GM23338 (cell line): Measurements from ENCODE around the gene CLEC3A. TPM values are rescaled to one million over a fixed set of nuclear protein-coding genes. Genes with fewer than 3 reads are reported as not detected.

Experiments
- ATAC-seq: fragments of 200-7000 bp; cut with Tn5 transposase; 3 replicates; pipeline ENCODE4 v1.9.1; 2020
- DNase-seq: peaks from one replicate; pipeline ENCODE4 v3.0.0-alpha.2; 2015; ENCODE audit warnings: low spot score
- H2AFZ ChIP-seq: fragments of 200-600 bp; sonication (generic); 2 replicates; pipeline ENCODE4 v1.8.0; 2016; ENCODE audit warnings: antibody characterized with exemption, mild to moderate bottlenecking, moderate library complexity
- H3F3A ChIP-seq: fragments of 200-600 bp; sonication (generic); replicated peaks from 2 replicates; pipeline ENCODE4 v1.8.0; 2017; ENCODE audit warnings: antibody characterized with exemption, mixed run types, low read depth
- H3K27ac ChIP-seq: fragments of 200-600 bp; sonication (generic); 2 replicates; pipeline ENCODE4 v1.6.1; 2016; ENCODE audit warnings: low read depth
- H3K27me3 ChIP-seq: fragments of 200-600 bp; sonication (generic); 2 replicates; pipeline ENCODE4 v1.8.0; 2016; ENCODE audit warnings: mild to moderate bottlenecking, mixed run types, moderate library complexity; ENCODE audit not compliant: insufficient read depth
- H3K36me3 ChIP-seq: fragments of 200-600 bp; sonication (generic); 2 replicates; pipeline ENCODE4 v1.8.0; 2016; ENCODE audit warnings: mild to moderate bottlenecking; ENCODE audit not compliant: insufficient read depth
- H3K4me1 ChIP-seq: fragments of 200-600 bp; sonication (generic); 2 replicates; pipeline ENCODE4 v1.8.0; 2016; ENCODE audit warnings: mild to moderate bottlenecking, moderate library complexity; ENCODE audit not compliant: insufficient read depth
- H3K4me2 ChIP-seq: fragments of 200-600 bp; sonication (generic); 2 replicates; pipeline ENCODE4 v1.7.1; 2017; ENCODE audit warnings: mixed run types
- H3K4me3 ChIP-seq: fragments of 200-600 bp; sonication (generic); 2 replicates; pipeline ENCODE4 v1.6.1; 2016; ENCODE audit warnings: mixed run types
- H3K79me2 ChIP-seq: fragments of 200-600 bp; sonication (generic); replicated peaks from 2 replicates; pipeline ENCODE4 v1.8.0; 2017; ENCODE audit warnings: mild to moderate bottlenecking; ENCODE audit not compliant: insufficient read depth
- H3K9me2 ChIP-seq: fragments of 200-600 bp; sonication (generic); 2 replicates; pipeline ENCODE4 v1.8.0; 2017; ENCODE audit not compliant: insufficient read depth
- H4K20me1 ChIP-seq: fragments of 200-600 bp; sonication (generic); replicated peaks from 2 replicates; pipeline ENCODE4 v1.8.0; 2017; ENCODE audit warnings: mild to moderate bottlenecking; ENCODE audit not compliant: insufficient read depth
- H3K27ac Mint-ChIP-seq: 2 replicates; pipeline ENCODE4 v1.8.0; 2020; ENCODE audit warnings: inconsistent platforms, mild to moderate bottlenecking, moderate library complexity, mixed read lengths
- H3K27me3 Mint-ChIP-seq: 3 replicates; pipeline ENCODE4 v1.8.0; 2022; ENCODE audit warnings: low read depth, mild to moderate bottlenecking, moderate library complexity, mixed read lengths, inconsistent platforms; ENCODE audit not compliant: insufficient read depth, poor library complexity
- H3K36me3 Mint-ChIP-seq: 3 replicates; pipeline ENCODE4 v1.8.0; 2021; ENCODE audit warnings: low read depth, mild to moderate bottlenecking, inconsistent platforms, moderate library complexity, mixed read lengths
- H3K4me1 Mint-ChIP-seq: 3 replicates; pipeline ENCODE4 v1.8.0; 2020; ENCODE audit warnings: mild to moderate bottlenecking, inconsistent platforms, mixed read lengths
- H3K4me3 Mint-ChIP-seq: 3 replicates; pipeline ENCODE4 v1.8.0; 2021; ENCODE audit warnings: moderate library complexity, mild to moderate bottlenecking, inconsistent platforms, mixed read lengths
- H3K9me3 Mint-ChIP-seq: 3 replicates; pipeline ENCODE4 v1.8.0; 2020; ENCODE audit warnings: moderate library complexity, mild to moderate bottlenecking, inconsistent platforms, mixed read lengths
- CREB1 ChIP-seq: fragments of 250-450 bp; sonication (Bioruptor Pico); IDR thresholded peaks from 2 replicates; pipeline ENCODE4 v1.5.0; 2020; ENCODE audit warnings: low read depth, mild to moderate bottlenecking, moderate library complexity
- EZH2 ChIP-seq: fragments of 200-600 bp; sonication (generic); IDR thresholded peaks from one replicate; pipeline ENCODE4 v1.8.0; 2017; ENCODE audit warnings: antibody characterized with exemption, mild to moderate bottlenecking, low read depth; ENCODE audit not compliant: unreplicated experiment
- EZH2phosphoT487 ChIP-seq: fragments of 200-600 bp; sonication (generic); IDR thresholded peaks from one replicate; pipeline ENCODE4 v1.8.1; 2018; ENCODE audit warnings: antibody characterized with exemption; ENCODE audit not compliant: unreplicated experiment
- JUNB ChIP-seq: IDR thresholded peaks from one replicate; pipeline ENCODE4 v1.6.1; 2016; ENCODE audit warnings: antibody characterized with exemption; ENCODE audit not compliant: unreplicated experiment
- NANOG ChIP-seq: IDR thresholded peaks from 2 replicates; pipeline ENCODE4 v1.6.1; 2016; ENCODE audit warnings: antibody characterized with exemption, borderline replicate concordance
- POLR2AphosphoS5 ChIP-seq: IDR thresholded peaks from 2 replicates; pipeline ENCODE4 v1.6.1; 2016; ENCODE audit warnings: antibody characterized with exemption, low read depth
- STAT1 ChIP-seq: IDR thresholded peaks from one replicate; pipeline ENCODE4 v1.6.1; 2016; ENCODE audit warnings: antibody characterized with exemption; ENCODE audit not compliant: unreplicated experiment
- ZNF114 ChIP-seq: fragments of 250-450 bp; sonication (Bioruptor Pico); IDR thresholded peaks from 2 replicates; pipeline ENCODE4 v1.5.0; 2020; ENCODE audit warnings: mild to moderate bottlenecking, moderate library complexity
- ZNF331 ChIP-seq: fragments of 250-450 bp; sonication (Bioruptor Pico); IDR thresholded peaks from 2 replicates; pipeline ENCODE4 v1.5.0; 2020; ENCODE audit warnings: low read depth, mild to moderate bottlenecking, moderate library complexity
- polyA plus RNA-seq: library from polyadenylated mRNA; unstranded; fragments of >200 nt; fragmentation: Nextera tagmentation; extraction: Ambion mirVana; gene quantifications from 2 replicates; pipeline ENCODE4 v1.2.1, GENCODE V29; 2016
- total RNA-seq: library from RNA; depleted of rRNA; stranded (reverse); fragments of >200 nt; shearing (Covaris generic); gene quantifications from 2 replicates; pipeline ENCODE4 v1.2.3, GENCODE V29; 2014
- TF ChIP-seq, protein P1 (sequence below), 2 experiments: fragments of 200-600 bp in 1 of 2; sonication (generic) in 1 of 2; conservative IDR thresholded peaks; 2 replicates each; pipeline versions ENCODE4 v1.5.1 to v1.6.1; 2016 to 2017; ENCODE audit warnings: antibody characterized with exemption in 2 of 2, low read depth in 2 of 2, mild to moderate bottlenecking in 2 of 2, moderate library complexity in 1 of 2
- TF ChIP-seq, protein P2 (sequence below): fragments of 250-450 bp; sonication (Bioruptor Pico); IDR thresholded peaks from 2 replicates; pipeline ENCODE4 v1.5.0; 2020; ENCODE audit warnings: mild to moderate bottlenecking, moderate library complexity
- TF ChIP-seq, protein P3 (sequence below): IDR thresholded peaks from 2 replicates; pipeline ENCODE4 v1.6.1; 2016; ENCODE audit warnings: antibody characterized with exemption
- TF ChIP-seq, protein P4 (sequence below): IDR thresholded peaks from one replicate; pipeline ENCODE4 v1.6.1; 2018; ENCODE audit warnings: antibody characterized with exemption; ENCODE audit not compliant: unreplicated experiment

The CLEC3A gene
- total and polyA plus RNA-seq, 2 experiments from 2014 or later = not detected

DNA sequence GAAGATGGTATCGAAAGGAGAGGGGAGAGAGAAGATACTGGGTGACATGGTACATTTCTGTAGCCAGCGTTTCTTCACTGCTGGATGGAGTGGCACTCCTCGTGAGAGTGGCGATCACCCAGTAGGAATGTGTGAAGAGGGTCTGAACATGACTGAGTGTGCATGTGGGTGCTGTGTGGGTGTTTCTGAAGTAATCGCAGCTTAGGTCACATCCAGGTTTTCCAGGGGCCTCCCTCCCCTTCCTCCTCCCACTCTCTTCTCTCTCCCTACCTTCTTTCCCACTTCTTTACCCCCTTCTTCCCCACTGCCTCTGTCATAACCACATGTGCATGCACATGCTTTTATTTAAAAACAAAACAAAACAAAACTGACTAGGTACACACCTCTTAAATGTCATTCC, 1.8 kb downstream of the CLEC3A start (continued):
- TF ChIP-seq EZH2 (no peak), POLR2AphosphoS5 (no peak), JUNB (no peak), EZH2phosphoT487 (no peak)

DNA sequence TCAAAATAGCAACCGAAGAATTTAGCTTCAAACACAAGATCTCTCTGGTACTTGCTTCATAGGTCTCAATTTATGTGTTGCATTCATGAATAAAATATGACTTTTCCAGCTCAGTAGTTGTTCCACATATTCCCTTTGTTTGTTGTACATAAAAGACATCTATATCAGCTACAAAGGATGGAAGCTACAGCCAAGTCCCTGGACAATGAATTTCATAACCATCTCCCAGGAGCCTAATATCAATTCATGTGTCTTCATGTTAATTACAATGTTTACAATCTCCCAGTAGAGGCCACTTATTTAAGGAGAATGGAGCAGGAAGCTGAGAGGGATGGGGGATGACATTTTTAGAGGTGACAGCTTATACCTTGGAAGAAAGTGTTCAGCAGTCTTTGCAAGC, 3.3 kb downstream of the CLEC3A start:
- Mint-ChIP-seq H3K27me3 (peaks cover 2% of the 10 kb centered on the region), H3K27ac (no peak overlapping the region), H3K9me3 (no peaks in the 10 kb centered on the region), H3K36me3 (no peaks in the 10 kb centered on the region), H3K4me3 (no peak overlapping the region), H3K4me1 (peaks cover 18% of the 10 kb centered on the region; the same call in 2 of the 3 replicates)
- Histone ChIP-seq H3K4me1 (peaks cover 8% of the 10 kb centered on the region), H4K20me1 (no peaks in the 10 kb centered on the region; the same call in 1 of the 2 replicates), H3F3A (no peaks in the 10 kb centered on the region), H3K36me3 (no peaks in the 10 kb centered on the region), H3K4me3 (no peak overlapping the region), H3K27me3 (no peaks in the 10 kb centered on the region), H3K4me2 (no peak overlapping the region), H3K9me2 (no peaks in the 10 kb centered on the region), H3K27ac (no peak overlapping the region), H3K79me2 (no peaks in the 10 kb centered on the region), H2AFZ (no peak overlapping the region)
- DNase-seq (no peak), ATAC-seq (no peak)
- TF ChIP-seq, protein P1, sequence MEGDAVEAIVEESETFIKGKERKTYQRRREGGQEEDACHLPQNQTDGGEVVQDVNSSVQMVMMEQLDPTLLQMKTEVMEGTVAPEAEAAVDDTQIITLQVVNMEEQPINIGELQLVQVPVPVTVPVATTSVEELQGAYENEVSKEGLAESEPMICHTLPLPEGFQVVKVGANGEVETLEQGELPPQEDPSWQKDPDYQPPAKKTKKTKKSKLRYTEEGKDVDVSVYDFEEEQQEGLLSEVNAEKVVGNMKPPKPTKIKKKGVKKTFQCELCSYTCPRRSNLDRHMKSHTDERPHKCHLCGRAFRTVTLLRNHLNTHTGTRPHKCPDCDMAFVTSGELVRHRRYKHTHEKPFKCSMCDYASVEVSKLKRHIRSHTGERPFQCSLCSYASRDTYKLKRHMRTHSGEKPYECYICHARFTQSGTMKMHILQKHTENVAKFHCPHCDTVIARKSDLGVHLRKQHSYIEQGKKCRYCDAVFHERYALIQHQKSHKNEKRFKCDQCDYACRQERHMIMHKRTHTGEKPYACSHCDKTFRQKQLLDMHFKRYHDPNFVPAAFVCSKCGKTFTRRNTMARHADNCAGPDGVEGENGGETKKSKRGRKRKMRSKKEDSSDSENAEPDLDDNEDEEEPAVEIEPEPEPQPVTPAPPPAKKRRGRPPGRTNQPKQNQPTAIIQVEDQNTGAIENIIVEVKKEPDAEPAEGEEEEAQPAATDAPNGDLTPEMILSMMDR (conservative IDR thresholded peaks at IDR 0.05; ENCODE audit: low read depth in 2 of 2) = no peak
- TF ChIP-seq ZNF331 (CRISPR knock-in tag) = no peak
- no peak for TF ChIP-seq NANOG
- TF ChIP-seq ZNF114 (CRISPR knock-in tag) = no peak
- no peak for TF ChIP-seq POLR2AphosphoS5
- TF ChIP-seq, protein P2, sequence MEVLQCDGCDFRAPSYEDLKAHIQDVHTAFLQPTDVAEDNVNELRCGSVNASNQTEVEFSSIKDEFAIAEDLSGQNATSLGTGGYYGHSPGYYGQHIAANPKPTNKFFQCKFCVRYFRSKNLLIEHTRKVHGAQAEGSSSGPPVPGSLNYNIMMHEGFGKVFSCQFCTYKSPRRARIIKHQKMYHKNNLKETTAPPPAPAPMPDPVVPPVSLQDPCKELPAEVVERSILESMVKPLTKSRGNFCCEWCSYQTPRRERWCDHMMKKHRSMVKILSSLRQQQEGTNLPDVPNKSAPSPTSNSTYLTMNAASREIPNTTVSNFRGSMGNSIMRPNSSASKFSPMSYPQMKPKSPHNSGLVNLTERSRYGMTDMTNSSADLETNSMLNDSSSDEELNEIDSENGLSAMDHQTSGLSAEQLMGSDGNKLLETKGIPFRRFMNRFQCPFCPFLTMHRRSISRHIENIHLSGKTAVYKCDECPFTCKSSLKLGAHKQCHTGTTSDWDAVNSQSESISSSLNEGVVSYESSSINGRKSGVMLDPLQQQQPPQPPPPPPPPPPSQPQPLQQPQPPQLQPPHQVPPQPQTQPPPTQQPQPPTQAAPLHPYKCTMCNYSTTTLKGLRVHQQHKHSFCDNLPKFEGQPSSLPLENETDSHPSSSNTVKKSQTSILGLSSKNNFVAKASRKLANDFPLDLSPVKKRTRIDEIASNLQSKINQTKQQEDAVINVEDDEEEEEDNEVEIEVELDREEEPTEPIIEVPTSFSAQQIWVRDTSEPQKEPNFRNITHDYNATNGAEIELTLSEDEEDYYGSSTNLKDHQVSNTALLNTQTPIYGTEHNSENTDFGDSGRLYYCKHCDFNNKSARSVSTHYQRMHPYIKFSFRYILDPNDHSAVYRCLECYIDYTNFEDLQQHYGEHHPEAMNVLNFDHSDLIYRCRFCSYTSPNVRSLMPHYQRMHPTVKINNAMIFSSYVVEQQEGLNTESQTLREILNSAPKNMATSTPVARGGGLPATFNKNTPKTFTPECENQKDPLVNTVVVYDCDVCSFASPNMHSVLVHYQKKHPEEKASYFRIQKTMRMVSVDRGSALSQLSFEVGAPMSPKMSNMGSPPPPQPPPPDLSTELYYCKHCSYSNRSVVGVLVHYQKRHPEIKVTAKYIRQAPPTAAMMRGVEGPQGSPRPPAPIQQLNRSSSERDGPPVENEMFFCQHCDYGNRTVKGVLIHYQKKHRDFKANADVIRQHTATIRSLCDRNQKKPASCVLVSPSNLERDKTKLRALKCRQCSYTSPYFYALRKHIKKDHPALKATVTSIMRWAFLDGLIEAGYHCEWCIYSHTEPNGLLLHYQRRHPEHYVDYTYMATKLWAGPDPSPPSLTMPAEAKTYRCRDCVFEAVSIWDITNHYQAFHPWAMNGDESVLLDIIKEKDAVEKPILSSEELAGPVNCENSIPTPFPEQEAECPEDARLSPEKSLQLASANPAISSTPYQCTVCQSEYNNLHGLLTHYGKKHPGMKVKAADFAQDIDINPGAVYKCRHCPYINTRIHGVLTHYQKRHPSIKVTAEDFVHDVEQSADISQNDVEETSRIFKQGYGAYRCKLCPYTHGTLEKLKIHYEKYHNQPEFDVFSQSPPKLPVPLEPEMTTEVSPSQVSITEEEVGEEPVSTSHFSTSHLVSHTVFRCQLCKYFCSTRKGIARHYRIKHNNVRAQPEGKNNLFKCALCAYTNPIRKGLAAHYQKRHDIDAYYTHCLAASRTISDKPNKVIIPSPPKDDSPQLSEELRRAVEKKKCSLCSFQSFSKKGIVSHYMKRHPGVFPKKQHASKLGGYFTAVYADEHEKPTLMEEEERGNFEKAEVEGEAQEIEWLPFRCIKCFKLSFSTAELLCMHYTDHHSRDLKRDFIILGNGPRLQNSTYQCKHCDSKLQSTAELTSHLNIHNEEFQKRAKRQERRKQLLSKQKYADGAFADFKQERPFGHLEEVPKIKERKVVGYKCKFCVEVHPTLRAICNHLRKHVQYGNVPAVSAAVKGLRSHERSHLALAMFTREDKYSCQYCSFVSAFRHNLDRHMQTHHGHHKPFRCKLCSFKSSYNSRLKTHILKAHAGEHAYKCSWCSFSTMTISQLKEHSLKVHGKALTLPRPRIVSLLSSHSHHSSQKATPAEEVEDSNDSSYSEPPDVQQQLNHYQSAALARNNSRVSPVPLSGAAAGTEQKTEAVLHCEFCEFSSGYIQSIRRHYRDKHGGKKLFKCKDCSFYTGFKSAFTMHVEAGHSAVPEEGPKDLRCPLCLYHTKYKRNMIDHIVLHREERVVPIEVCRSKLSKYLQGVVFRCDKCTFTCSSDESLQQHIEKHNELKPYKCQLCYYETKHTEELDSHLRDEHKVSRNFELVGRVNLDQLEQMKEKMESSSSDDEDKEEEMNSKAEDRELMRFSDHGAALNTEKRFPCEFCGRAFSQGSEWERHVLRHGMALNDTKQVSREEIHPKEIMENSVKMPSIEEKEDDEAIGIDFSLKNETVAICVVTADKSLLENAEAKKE = no peak
- no peak for TF ChIP-seq STAT1
- TF ChIP-seq, protein P3, sequence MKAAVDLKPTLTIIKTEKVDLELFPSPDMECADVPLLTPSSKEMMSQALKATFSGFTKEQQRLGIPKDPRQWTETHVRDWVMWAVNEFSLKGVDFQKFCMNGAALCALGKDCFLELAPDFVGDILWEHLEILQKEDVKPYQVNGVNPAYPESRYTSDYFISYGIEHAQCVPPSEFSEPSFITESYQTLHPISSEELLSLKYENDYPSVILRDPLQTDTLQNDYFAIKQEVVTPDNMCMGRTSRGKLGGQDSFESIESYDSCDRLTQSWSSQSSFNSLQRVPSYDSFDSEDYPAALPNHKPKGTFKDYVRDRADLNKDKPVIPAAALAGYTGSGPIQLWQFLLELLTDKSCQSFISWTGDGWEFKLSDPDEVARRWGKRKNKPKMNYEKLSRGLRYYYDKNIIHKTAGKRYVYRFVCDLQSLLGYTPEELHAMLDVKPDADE = no peak
- TF ChIP-seq, protein P4, sequence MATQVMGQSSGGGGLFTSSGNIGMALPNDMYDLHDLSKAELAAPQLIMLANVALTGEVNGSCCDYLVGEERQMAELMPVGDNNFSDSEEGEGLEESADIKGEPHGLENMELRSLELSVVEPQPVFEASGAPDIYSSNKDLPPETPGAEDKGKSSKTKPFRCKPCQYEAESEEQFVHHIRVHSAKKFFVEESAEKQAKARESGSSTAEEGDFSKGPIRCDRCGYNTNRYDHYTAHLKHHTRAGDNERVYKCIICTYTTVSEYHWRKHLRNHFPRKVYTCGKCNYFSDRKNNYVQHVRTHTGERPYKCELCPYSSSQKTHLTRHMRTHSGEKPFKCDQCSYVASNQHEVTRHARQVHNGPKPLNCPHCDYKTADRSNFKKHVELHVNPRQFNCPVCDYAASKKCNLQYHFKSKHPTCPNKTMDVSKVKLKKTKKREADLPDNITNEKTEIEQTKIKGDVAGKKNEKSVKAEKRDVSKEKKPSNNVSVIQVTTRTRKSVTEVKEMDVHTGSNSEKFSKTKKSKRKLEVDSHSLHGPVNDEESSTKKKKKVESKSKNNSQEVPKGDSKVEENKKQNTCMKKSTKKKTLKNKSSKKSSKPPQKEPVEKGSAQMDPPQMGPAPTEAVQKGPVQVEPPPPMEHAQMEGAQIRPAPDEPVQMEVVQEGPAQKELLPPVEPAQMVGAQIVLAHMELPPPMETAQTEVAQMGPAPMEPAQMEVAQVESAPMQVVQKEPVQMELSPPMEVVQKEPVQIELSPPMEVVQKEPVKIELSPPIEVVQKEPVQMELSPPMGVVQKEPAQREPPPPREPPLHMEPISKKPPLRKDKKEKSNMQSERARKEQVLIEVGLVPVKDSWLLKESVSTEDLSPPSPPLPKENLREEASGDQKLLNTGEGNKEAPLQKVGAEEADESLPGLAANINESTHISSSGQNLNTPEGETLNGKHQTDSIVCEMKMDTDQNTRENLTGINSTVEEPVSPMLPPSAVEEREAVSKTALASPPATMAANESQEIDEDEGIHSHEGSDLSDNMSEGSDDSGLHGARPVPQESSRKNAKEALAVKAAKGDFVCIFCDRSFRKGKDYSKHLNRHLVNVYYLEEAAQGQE = no peak
- no peak for TF ChIP-seq EZH2phosphoT487
- no peak for TF ChIP-seq CREB1 (CRISPR knock-in tag)
- TF ChIP-seq JUNB = no peak
